Middle frontal gyrus (tissue), 1 donor: Measurements from ENCODE around the gene SIRPD.

ENCODE experiments used
- DNase-seq: peaks from one replicate; pipeline ENCODE4 v3.0.0-alpha.2; 2015; ENCODE audit warnings: low spot score; ENCODE audit errors: extremely low spot score

Gene SIRPD

DNA sequence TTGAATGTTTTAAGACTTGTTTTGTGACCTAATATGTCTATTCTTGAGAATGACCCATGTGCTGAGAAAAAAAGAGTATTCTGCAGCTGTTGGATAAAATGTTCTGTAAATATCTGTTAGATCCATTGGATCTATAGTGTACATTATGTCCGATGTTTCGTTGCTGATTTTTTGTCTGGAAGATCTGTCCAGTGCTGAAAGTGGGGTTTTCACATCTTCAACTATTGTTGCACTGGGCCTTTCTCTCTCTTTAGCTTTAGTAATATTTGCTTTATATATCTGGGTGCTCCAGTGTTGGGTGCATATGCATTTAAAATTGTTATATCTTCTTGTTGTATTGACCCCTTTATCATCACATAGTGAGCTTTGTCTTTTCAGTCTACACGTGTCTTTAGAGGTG is 60.6 kb downstream of the SIRPD start:
- no peak for DNase-seq

DNA sequence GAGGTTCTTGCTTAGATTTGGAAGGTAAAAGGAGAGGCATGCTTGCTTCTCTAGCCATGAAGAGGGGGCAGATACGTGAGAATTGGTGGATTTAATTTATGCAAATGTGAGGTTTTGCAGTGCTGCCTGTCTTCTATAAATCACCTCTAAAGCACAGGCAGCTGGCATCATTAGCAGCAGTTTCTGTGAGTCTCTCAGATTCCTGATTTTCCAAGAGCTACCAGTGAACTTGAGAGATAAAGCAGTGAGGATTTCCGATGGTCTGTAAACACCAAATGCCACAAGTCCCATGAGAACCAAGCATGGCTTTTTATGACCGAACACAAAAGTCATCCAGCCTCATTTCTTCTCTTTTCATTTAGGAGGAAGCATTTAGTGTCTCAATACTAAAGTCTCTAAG is 63.1 kb downstream of the SIRPD start:
- DNase-seq, result no peak

DNA sequence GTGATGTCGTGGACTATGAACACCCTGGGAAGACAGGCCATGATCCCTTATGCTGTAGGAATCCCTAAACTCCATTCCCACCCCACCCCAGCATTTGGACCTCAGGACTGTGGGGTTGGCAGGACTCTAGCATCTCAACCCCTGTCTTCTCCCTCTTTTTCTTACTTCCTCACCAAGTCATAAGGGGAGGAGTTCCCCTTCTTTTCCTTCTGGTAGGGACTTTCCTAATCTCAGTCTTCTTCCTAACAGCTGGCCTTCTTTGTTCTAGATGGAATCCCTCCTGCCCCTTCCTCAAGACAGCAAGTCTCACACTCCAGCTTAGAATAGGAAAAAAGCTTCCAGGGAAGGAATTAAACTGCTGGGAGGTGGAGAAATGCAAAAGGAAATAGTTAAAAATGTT is 64.0 kb downstream of the SIRPD start:
- DNase-seq, result no peak

DNA sequence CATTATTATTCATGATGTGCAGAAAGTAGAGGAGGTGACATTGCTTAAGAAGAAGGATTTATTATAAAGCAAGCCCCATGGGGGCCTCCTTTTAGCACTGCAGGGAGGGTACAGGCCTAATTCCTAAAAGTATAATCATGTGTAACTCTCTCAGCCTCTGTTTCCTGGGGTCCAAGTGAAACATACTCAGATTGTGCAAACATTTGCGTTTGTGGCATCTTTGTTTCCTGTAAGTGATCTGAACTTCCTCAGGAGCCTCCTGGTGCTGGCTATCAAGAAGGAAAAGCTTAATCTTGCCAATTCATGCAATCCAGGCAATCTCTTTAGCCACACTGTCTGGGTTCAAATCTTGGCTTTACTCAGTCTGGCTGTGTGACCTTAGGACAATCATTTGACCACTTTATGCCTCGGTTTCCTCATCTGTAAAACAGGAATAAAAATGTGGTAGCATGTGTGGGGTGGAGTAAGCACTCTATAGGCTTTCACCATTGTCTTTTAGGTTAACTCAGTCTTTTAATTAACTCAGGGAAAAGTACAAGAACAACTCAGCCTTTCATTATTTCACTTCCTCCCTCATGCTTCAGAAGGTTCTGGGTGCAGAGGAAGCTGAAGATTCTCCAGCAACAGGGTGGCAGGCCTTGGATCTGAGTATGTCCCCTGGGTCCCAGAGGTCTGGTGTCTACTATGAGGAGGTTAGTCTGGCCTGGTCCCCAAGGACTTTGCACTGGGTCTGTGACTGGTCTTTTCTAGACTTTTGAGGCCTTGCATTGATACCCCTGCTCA is 65.5 kb downstream of the SIRPD start:
- DNase-seq, result no peak

DNA sequence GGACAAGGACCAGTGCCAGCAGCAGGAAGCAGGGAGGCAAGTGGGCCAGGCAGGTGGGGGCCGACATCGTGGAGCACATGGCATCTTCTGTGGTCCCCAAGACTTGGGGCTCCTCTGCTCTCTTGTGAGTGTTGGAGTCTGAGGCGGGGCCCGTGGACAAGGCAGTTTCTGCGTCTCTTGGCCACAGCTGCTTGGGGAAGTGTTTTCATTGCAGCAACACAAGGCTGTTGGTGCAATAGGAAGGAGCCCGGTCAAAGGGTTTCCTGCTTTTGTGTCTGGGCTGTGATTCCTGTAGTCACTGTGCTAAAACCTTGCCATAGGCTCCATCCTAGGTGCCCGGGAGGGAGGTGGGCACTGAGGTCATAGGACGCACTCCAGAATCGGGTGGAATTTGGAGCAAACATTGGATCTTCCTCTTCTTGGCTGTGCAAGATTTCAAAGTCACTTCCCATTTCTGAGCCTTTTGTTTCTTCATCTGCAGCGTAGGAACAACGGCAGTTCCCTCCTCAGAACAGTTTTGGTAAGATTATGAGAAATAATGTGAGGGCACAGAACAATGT is 66.1 kb downstream of the SIRPD start, which contains the start of gene SIRPB2:
TSS of gene SIRPB2 (minus strand) at position 140 of the 560 bp plus-strand sequence. CDS start at position 79, 61 bp downstream.
- DNase-seq, result no peak

DNA sequence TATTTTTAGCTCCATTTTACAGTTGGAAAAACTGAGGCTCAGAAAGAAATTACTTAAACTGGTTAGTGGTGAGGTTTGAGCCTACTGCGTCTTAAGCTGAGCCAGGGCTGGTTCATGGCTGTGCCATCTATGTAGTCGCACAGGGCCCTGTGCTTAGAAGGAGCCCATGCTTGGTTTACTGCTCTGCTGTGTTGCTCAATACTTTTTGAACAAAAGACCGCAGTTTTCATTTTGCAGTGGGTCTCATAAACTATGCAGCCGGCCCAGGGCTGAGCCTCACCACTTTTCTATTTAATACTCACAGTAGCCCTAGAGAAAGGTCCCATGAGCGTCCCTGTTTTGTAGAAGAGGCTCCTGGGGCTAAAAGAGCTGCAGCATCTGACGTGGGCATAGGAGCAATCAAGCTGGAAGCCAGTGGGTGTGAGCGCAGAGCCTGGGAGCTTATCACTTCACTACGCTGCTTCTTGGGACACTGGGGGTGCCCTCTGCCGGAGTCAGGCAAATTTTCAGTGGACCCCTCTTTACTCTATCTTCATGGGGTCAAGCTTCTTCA is 66.8 kb downstream of the SIRPD start:
- no peak for DNase-seq

GRCh38 chr20:1489764-1490436 is 67.6 kb downstream of the SIRPD start:
- DNase-seq, result no peak

DNA sequence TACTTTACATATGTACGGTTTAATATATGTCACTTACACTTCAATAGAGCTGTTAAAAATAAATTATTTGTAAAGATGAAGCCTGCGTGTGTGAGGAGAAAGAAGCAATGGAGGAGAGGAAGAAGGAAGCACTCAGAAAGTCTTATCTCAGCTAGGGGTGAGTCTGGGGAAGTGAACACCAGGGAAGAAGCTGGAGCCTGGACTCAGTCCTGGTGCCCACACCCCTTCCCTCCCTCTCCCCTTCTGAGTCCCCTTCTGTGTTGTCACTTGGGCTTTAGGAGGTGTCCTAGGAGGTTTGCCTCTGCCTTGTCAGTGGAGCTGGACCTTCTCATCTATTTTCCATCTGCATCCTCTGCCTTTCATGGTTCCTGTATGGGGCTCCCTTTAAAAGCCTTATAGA is 68.2 kb downstream of the SIRPD start:
- no peak for DNase-seq

DNA sequence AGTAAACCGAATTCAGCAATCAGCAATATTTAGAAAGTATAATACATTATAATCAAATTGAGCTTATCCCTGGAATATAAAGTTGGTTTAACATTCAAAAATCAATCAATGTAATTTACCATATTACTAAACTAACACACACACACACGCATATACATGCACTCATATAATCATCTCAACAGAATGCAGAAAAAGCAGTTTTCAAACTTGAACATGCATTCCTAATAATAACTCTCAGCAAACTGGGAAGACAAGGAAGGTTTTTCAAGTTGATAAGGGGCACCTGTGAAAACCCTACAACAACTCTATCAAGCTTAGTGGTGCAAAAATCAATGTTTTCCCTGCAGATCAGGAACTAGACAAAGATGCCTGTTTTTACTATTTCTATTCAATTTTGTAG is 70.9 kb downstream of the SIRPD start:
- no peak for DNase-seq

GRCh38 chr20:1484438-1485116 is 72.9 kb downstream of the SIRPD start:
- no peak for DNase-seq
